Measurements from ENCODE around the gene PTPN6. TPM values are rescaled to one million over a fixed set of nuclear protein-coding genes. Genes with fewer than 3 reads are reported as not detected.

Gene PTPN6
- total and polyA plus RNA-seq, 9 of the 15 experiments (the other 6 are each of a cell fraction or from before 2014, with no cell fraction given), result 1.5 to 5.1 (median 3.9) TPM

GRCh38 chr12:6978611-6979011 lies 27.5 kb downstream of the PTPN6 start:
- no peaks in the 10 kb centered on the region for H4K20me1 ChIP-seq (replicated peaks; ENCODE audit: control insufficient read depth, insufficient read depth, low read length)
- peak overlapping the region; percentile 57; the same call in 2 of the 3 replicates for H3K27ac ChIP-seq (ENCODE audit: extremely low read depth, low read depth, low read length)
- no peak overlapping the region for H3K4me3 ChIP-seq
- H3K9me1 ChIP-seq (ENCODE audit: control insufficient read depth, insufficient read depth, low read length), result no peaks in the 10 kb centered on the region
- H3K36me3 ChIP-seq (ENCODE audit: control insufficient read depth, insufficient read depth, low read length), result peaks cover 95% of the 10 kb centered on the region
- BruUV-seq (replicated peaks), result no TSS peak
- in situ Hi-C loops (cut with MboI), result no loop called here
- peak; percentile 64 for ATAC-seq
- no peak overlapping the region for H3K9ac ChIP-seq (ENCODE audit: insufficient read depth in 1 of 2, low read depth in 2 of 2, low read length in 2 of 2)
- no peak overlapping the region for H2AFZ ChIP-seq (ENCODE audit: low read depth, low read length)
- DNase-seq (ENCODE audit: extremely low read depth in 1 of 4, low spot score in 3 of 4), result no peak
- no peaks in the 10 kb centered on the region for H3K9me3 ChIP-seq (replicated peaks; ENCODE audit: control insufficient read depth, insufficient read depth, low read depth, low read length)
- ChIA-PET POLR2A (interaction anchor here (0.7 to 1.4 kb wide), 3 partner anchors 10 to 39 kb away, joined by 3 to 4 read pairs (median 3); no protein-coding TSS in a partner anchor), CTCF (ENCODE audit: low intra/inter-chr PET ratio) (no interaction called here)
- intact Hi-C loops (cut with micrococcal nuclease), result no loop called here
- H3K27me3 ChIP-seq (ENCODE audit: control insufficient read depth in 2 of 2, insufficient read depth in 2 of 2, low read length in 2 of 2), result no peaks in the 10 kb centered on the region
- 73% methylated on average over 3 of the region's 3 CpGs for WGBS (ENCODE audit: insufficient coverage, low coverage, missing lambda C conversion rate)
- H3K4me1 ChIP-seq (replicated peaks in 1 of 2; ENCODE audit: control insufficient read depth in 2 of 2, insufficient read depth in 2 of 2, low read length in 2 of 2), result peaks cover 0 to 4% of the 10 kb centered on the region in 2 experiments; a peak in 1 of 5 replicates
- FAIRE-seq, result no peak
- no peak overlapping the region for H3K4me2 ChIP-seq (ENCODE audit: insufficient read depth, low read length)
- H3K79me2 ChIP-seq (ENCODE audit: control insufficient read depth, insufficient read depth, low read length), result peaks cover 9% of the 10 kb centered on the region
- TF ChIP-seq SRSF9 (IDR thresholded peaks at IDR 0.05; ENCODE audit: borderline replicate concordance, low read depth, low read length) (no peak), NKRF (IDR thresholded peaks at IDR 0.05; ENCODE audit: borderline replicate concordance) (no peak), MEIS2 (IDR thresholded peaks at IDR 0.05; ENCODE audit: partially characterized antibody) (no peak), SNAPC5 (CRISPR knock-in tag; IDR thresholded peaks at IDR 0.05) (no peak), SNRNP70 (optimal IDR thresholded peaks at IDR 0.05; ENCODE audit: low read depth, low read length) (no peak), KLF16 (IDR thresholded peaks at IDR 0.05) (no peak), ZNF24 (IDR thresholded peaks at IDR 0.05) (no peak), POLR2AphosphoS5 (IDR thresholded peaks at IDR 0.05; ENCODE audit: control insufficient read depth, insufficient read depth, low read depth, low read length) (0 out of 2 replicates have a peak, but pooled peaks have one; percentile 6), BRF1 (IDR thresholded peaks at IDR 0.05; ENCODE audit: borderline replicate concordance, extremely low read depth, insufficient read length) (no peak), GMEB1 (CRISPR knock-in tag; IDR thresholded peaks at IDR 0.05) (0 out of 2 replicates have a peak, but pooled peaks have one; percentile 7), POLR2AphosphoS2 (IDR thresholded peaks at IDR 0.05; ENCODE audit: low read length) (0 out of 2 replicates have a peak, but pooled peaks have one; percentile 12), HNRNPH1 (optimal IDR thresholded peaks at IDR 0.05; ENCODE audit: low read depth, low read length) (no peak), ZNF384 (IDR thresholded peaks at IDR 0.05; ENCODE audit: low read depth, low read length) (no peak)
- TF ChIP-seq, protein P1, sequence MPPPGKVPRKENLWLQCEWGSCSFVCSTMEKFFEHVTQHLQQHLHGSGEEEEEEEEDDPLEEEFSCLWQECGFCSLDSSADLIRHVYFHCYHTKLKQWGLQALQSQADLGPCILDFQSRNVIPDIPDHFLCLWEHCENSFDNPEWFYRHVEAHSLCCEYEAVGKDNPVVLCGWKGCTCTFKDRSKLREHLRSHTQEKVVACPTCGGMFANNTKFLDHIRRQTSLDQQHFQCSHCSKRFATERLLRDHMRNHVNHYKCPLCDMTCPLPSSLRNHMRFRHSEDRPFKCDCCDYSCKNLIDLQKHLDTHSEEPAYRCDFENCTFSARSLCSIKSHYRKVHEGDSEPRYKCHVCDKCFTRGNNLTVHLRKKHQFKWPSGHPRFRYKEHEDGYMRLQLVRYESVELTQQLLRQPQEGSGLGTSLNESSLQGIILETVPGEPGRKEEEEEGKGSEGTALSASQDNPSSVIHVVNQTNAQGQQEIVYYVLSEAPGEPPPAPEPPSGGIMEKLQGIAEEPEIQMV (tag; conservative IDR thresholded peaks at IDR 0.05; ENCODE audit: low read depth), result no peak

Data from K562 (cell line).